Thyroid gland (tissue), 4 donors: ENCODE results near the gene TMEM225B. TPM values are rescaled to one million over a fixed set of nuclear protein-coding genes. Genes with fewer than 3 reads are reported as not detected.

Experiments
- DNase-seq, 2 donors: peaks; one replicate each; pipeline ENCODE4 v3.0.0-alpha.2; 2019
- H3K27ac ChIP-seq, 3 donors: fragments of 200-600 bp; sonication (generic); 1 replicate in 2 of 3; 2 replicates in 1 of 3; pipeline ENCODE4 v1.5.1; 2016 to 2019; ENCODE audit warnings: mild to moderate bottlenecking in 1 of 3, moderate library complexity in 1 of 3
- H3K27me3 ChIP-seq: fragments of 200-600 bp; sonication (generic); one replicate; pipeline ENCODE4 v1.5.1; 2019
- H3K36me3 ChIP-seq, 2 donors: fragments of 200-600 bp; sonication (generic); one replicate each; pipeline ENCODE4 v1.5.1; 2016 to 2019
- H3K4me1 ChIP-seq, 2 donors: fragments of 200-600 bp; sonication (generic); one replicate each; pipeline ENCODE4 v1.5.1; 2017 to 2019
- H3K4me3 ChIP-seq, 3 donors: fragments of 200-600 bp; sonication (generic); replicated peaks in 1 of 3; 1 replicate in 2 of 3; 2 replicates in 1 of 3; pipeline ENCODE4 v1.5.1; 2016; ENCODE audit warnings: mild to moderate bottlenecking in 1 of 3
- H3K9me3 ChIP-seq: fragments of 200-600 bp; sonication (generic); one replicate; pipeline ENCODE4 v1.5.1; 2017
- CTCF ChIP-seq, 6 experiments: fragments of 200-600 bp in 3 of 6; fragments of 450-650 bp in 3 of 6; sonication (generic) in 3 of 6; IDR thresholded peaks; one replicate each; pipeline ENCODE4 v1.5.1; 2016 to 2019; ENCODE audit warnings: antibody characterized with exemption in 6 of 6, mild to moderate bottlenecking in 2 of 6, inconsistent platforms in 1 of 6, moderate library complexity in 1 of 6
- POLR2A ChIP-seq, 2 donors: fragments of 450-650 bp; IDR thresholded peaks; one replicate each; pipeline ENCODE4 v1.6.1; 2017; ENCODE audit warnings: antibody characterized with exemption in 2 of 2, mild to moderate bottlenecking in 2 of 2, moderate library complexity in 1 of 2
- WGBS, 2 donors: methylation state at CpG; one replicate each; pipeline ENCODE4 v1.1.5; 2017; 5-methylcytosine and 5-hydroxymethylcytosine counted together
- intact Hi-C: fragments of 100-400 bp; cut with DNase I; formaldehyde crosslinking; loops from one replicate; pipeline ENCODE4 v1.15.1; 2023
- total RNA-seq, 4 donors: library from RNA; depleted of rRNA; stranded (reverse); fragments of >200 nt; gene quantifications; one replicate each; pipeline ENCODE4 v1.2.3, GENCODE V29; 2016

TMEM225B gene
- total RNA-seq, 4 donors from 2014 or later, result 1.1 to 3.2 (median 2.3) TPM

DNA sequence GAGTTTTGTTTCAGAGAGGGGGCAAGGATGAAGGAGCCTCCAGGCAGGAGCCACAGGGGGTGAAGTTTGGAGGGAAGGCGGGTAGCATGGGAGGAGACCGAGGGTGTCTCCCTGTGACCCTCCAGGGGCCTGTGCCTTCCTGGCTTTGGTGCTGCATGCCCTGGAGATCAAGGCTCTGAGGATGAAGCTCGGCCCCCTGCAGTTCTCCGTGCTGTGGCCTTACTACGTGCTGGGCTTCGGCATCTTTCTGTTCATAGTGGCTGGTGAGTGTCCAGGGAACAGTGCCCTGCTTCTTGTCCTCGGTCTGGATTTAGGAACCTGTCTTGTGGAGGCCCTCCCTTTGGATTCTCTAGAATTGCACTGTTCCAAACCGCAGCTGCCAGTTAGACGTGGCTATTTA lies 9.5 kb downstream of the TMEM225B start:
- no peaks in the 10 kb centered on the region for H3K4me1 ChIP-seq
- TF ChIP-seq CTCF (IDR thresholded peaks at IDR 0.05), result no peak
- TF ChIP-seq POLR2A (IDR thresholded peaks at IDR 0.05), result no peak
- H3K36me3 ChIP-seq, result no peaks in the 10 kb centered on the region
- intact Hi-C loops, result no loop called here
- H3K4me3 ChIP-seq, result no peak overlapping the region
- DNase-seq, result no peak
- no peaks in the 10 kb centered on the region for H3K27me3 ChIP-seq
- no peak overlapping the region for H3K27ac ChIP-seq
- 74 to 75% methylated on average over 8 to 9 of the region's 9 CpGs for WGBS, 2 donors
- H3K9me3 ChIP-seq, result no peaks in the 10 kb centered on the region

- no peaks in the 10 kb centered on the region for H3K27me3 ChIP-seq
- H3K4me3 ChIP-seq, result no peak overlapping the region
- H3K27ac ChIP-seq, result no peak overlapping the region
- WGBS, 2 donors, result 78 to 79% methylated on average over 3 of the region's 3 CpGs
- no peaks in the 10 kb centered on the region for H3K9me3 ChIP-seq
- intact Hi-C loops, result loop anchor here (10.0 kb wide), 1 partner anchor 60 kb away; the partner anchor contains the start of genes FAM200A and ZNF655
- TF ChIP-seq CTCF (IDR thresholded peaks at IDR 0.05) (no peak), POLR2A (IDR thresholded peaks at IDR 0.05) (no peak)
- peaks cover 9 to 11% of the 10 kb centered on the region in 2 donors for H3K4me1 ChIP-seq
- no peak for DNase-seq
- H3K36me3 ChIP-seq, result peaks cover 3 to 4% of the 10 kb centered on the region in 2 donors
These were observed 16.4 kb downstream of the TMEM225B start for GRCh38 chr7:99614495-99614894.

GRCh38 chr7:99615989-99616358 lies 17.9 kb downstream of the TMEM225B start:
- peaks cover 9 to 11% of the 10 kb centered on the region in 2 donors for H3K4me1 ChIP-seq
- no peak for TF ChIP-seq POLR2A (IDR thresholded peaks at IDR 0.05)
- no peak for TF ChIP-seq CTCF (IDR thresholded peaks at IDR 0.05)
- DNase-seq, result no peak
- peaks cover 17 to 19% of the 10 kb centered on the region in 2 donors for H3K36me3 ChIP-seq
- H3K9me3 ChIP-seq, result no peaks in the 10 kb centered on the region
- 90 to 99% methylated on average over 5 of the region's 5 CpGs for WGBS, 2 donors
- intact Hi-C loops, result loop anchor here (10.0 kb wide), 1 partner anchor 61 kb away; the partner anchor contains the start of genes FAM200A and ZNF655
- no peaks in the 10 kb centered on the region for H3K27me3 ChIP-seq
- H3K4me3 ChIP-seq, result peak overlapping the region in 1 of 3 donors; percentile 97
- peak overlapping the region in 1 of 3 donors; percentile 77 for H3K27ac ChIP-seq

GRCh38 chr7:99616359-99617191 lies 18.5 kb downstream of the TMEM225B start, which contains the start of gene ZSCAN25:
Gene ZSCAN25 (plus strand): TSS chr7:99616946. CDS start chr7:99619607, 2,661 bp downstream.
- Histone ChIP-seq H3K4me3 (peak within 1 kb of the TSS; percentile 60 to 97 (median 96)), H3K4me1 (peaks cover 9 to 11% of the 10 kb centered on the region in 2 donors), H3K27me3 (no peaks in the 10 kb centered on the region), H3K36me3 (peaks cover 23% of the 10 kb centered on the region in 2 donors), H3K27ac (peak within 1 kb of the TSS in 2 of 3 donors; percentile 77 to 79), H3K9me3 (no peaks in the 10 kb centered on the region)
- intact Hi-C loops, result loop anchor here (10.0 kb wide), 1 partner anchor 62 kb away; the partner anchor contains the start of genes FAM200A and ZNF655
- 2% methylated on average over 15 to 21 of the region's 60 CpGs for WGBS, 2 donors
- TF ChIP-seq POLR2A (IDR thresholded peaks at IDR 0.05) (peak in 1 of 2 donors; percentile 59), CTCF (IDR thresholded peaks at IDR 0.05) (peak in 2 of 6 experiments; percentile 9 to 10)
- peak; percentile 82 to 87 for DNase-seq
